Right lobe of liver (tissue), 4 donors: ENCODE data around the gene MPL.

Source experiments
- POLR2A ChIP-seq: fragments of 450-650 bp; IDR thresholded peaks from one replicate; pipeline ENCODE4 v1.6.1; 2017; ENCODE audit warnings: antibody characterized with exemption, mild to moderate bottlenecking
- TF ChIP-seq, protein P1 (sequence below), 4 donors: fragments of 200-600 bp in 3 of 4; fragments of 450-650 bp in 1 of 4; IDR thresholded peaks; one replicate each; pipeline versions ENCODE4 v1.5.1 to v1.8.0; 2016 to 2022; ENCODE audit warnings: antibody characterized with exemption in 4 of 4, mild to moderate bottlenecking in 2 of 4
- donor health status: DM: no; HTN: no; CAD: no.
- donor health status: DM: no; HTN: no; CAD: no.
- donor health status: DM: no; HTN: yes; CAD: no.

DNA sequence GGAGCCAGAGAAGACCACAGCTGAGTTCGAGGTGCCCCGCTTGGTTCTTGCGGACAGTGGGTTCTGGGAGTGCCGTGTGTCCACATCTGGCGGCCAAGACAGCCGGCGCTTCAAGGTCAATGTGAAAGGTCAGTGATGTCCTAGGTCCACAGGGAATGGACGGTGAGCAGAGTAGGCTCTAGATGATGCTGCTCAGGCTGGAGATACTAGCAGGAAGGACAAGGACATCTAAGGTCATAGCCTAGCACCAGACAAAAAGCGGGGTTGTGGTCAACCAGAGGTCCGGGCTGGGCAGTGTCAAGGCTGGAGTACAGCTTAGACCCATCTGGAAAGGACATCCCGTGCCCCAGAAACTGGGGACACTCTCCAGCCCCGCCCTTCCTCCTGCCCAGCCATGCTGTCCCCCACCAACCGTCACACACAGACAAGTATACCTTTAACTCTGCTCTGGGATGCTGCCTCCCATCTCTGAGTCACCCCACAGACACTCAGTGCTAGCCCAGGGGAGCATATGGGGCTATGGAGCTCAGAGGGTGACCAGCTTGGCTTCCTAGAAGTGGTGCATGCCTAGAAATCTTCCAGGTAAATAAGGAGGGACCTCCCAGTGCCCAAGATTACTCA, 28.1 kb upstream of the MPL start:
- TF ChIP-seq, protein P1, sequence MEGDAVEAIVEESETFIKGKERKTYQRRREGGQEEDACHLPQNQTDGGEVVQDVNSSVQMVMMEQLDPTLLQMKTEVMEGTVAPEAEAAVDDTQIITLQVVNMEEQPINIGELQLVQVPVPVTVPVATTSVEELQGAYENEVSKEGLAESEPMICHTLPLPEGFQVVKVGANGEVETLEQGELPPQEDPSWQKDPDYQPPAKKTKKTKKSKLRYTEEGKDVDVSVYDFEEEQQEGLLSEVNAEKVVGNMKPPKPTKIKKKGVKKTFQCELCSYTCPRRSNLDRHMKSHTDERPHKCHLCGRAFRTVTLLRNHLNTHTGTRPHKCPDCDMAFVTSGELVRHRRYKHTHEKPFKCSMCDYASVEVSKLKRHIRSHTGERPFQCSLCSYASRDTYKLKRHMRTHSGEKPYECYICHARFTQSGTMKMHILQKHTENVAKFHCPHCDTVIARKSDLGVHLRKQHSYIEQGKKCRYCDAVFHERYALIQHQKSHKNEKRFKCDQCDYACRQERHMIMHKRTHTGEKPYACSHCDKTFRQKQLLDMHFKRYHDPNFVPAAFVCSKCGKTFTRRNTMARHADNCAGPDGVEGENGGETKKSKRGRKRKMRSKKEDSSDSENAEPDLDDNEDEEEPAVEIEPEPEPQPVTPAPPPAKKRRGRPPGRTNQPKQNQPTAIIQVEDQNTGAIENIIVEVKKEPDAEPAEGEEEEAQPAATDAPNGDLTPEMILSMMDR (IDR thresholded peaks at IDR 0.05) = no peak
- TF ChIP-seq POLR2A = no peak
